ENCODE measurements around the gene MEOX1.

Gene MEOX1

GRCh38 chr17:43591001-43591400 lies 70.7 kb downstream of the MEOX1 start:
- no peak for DNase-seq (ENCODE audit: low spot score)
